ENCODE data around the gene STX10. TPM values are rescaled to one million over a fixed set of nuclear protein-coding genes. Genes with fewer than 3 reads are reported as not detected.
A peak's percentile ranks its signal among the peaks of the same experiment; 100 is the strongest.

Gene STX10
- total RNA-seq, 1 donor from 2014 or later, result 42.9 TPM

GRCh38 chr19:13121551-13122274, 28.5 kb downstream of the STX10 start:
- H3K27ac Mint-ChIP-seq (ENCODE audit: unreplicated experiment), result peak overlapping the region; percentile 53
- TF ChIP-seq, protein P1, sequence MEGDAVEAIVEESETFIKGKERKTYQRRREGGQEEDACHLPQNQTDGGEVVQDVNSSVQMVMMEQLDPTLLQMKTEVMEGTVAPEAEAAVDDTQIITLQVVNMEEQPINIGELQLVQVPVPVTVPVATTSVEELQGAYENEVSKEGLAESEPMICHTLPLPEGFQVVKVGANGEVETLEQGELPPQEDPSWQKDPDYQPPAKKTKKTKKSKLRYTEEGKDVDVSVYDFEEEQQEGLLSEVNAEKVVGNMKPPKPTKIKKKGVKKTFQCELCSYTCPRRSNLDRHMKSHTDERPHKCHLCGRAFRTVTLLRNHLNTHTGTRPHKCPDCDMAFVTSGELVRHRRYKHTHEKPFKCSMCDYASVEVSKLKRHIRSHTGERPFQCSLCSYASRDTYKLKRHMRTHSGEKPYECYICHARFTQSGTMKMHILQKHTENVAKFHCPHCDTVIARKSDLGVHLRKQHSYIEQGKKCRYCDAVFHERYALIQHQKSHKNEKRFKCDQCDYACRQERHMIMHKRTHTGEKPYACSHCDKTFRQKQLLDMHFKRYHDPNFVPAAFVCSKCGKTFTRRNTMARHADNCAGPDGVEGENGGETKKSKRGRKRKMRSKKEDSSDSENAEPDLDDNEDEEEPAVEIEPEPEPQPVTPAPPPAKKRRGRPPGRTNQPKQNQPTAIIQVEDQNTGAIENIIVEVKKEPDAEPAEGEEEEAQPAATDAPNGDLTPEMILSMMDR (IDR thresholded peaks at IDR 0.05), result no peak
- H3K9me3 Mint-ChIP-seq (ENCODE audit: low read depth), result no peaks in the 10 kb centered on the region
- H3K36me3 Mint-ChIP-seq (ENCODE audit: low read depth), result no peaks in the 10 kb centered on the region
- no peak overlapping the region for H3K4me3 Mint-ChIP-seq (ENCODE audit: unreplicated experiment)
- DNase-seq (ENCODE audit: low spot score), result no peak
- peaks cover 44% of the 10 kb centered on the region for H3K4me1 Mint-ChIP-seq (ENCODE audit: low read depth)
- H3K27me3 Mint-ChIP-seq (ENCODE audit: low read depth), result no peaks in the 10 kb centered on the region

DNA sequence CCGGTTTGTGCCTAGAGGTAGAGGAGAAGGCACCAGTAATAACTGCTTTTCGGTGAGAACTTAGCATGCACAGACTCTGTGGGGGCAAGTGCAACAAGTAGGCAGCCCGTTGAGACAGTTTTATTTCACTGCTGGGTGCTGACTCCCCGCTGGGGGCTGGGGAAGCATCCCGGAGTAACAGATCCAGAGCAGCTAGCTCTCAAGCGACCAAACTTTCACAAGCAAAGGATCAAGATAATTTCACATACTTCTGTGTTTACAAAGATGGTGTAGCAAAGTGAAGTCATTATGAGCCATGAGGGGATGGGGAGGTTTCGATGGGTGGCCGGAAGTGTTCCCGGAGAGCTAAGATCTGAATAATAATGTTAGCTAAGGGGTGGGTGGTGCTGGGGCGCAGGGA, 29.4 kb downstream of the STX10 start:
- TF ChIP-seq, protein P1 (IDR thresholded peaks at IDR 0.05), result no peak
- DNase-seq (ENCODE audit: low spot score), result no peak
- Mint-ChIP-seq H3K4me1 (ENCODE audit: low read depth) (peaks cover 52% of the 10 kb centered on the region), H3K4me3 (ENCODE audit: unreplicated experiment) (peak overlapping the region; percentile 42), H3K9me3 (ENCODE audit: low read depth) (no peaks in the 10 kb centered on the region), H3K27me3 (ENCODE audit: low read depth) (no peaks in the 10 kb centered on the region), H3K27ac (ENCODE audit: unreplicated experiment) (peak overlapping the region; percentile 53), H3K36me3 (ENCODE audit: low read depth) (no peaks in the 10 kb centered on the region)

DNA sequence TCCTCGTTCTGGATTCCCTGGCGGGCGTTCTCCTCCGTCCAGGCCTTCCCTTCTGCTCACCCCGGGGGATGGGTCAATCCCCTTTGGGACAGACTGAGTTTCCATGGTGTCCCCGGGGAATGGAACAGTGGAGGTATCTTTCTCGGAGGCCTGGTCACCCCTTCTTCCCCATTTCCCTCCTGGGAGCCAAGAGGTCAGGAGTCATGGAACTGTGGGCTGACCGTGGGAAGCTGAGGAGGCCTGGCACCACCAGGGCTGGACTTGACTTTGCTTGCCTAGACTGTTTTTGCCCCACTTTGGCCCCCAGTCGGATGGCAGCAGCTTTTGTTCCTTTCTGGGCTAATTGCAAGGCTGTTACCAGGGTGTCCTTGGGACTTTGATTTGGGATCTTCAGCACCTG, 30.1 kb downstream of the STX10 start:
- TF ChIP-seq, protein P1 (IDR thresholded peaks at IDR 0.05), result no peak
- DNase-seq (ENCODE audit: low spot score), result no peak
- H3K27me3 Mint-ChIP-seq (ENCODE audit: low read depth), result no peaks in the 10 kb centered on the region
- H3K27ac Mint-ChIP-seq (ENCODE audit: unreplicated experiment), result peak overlapping the region; percentile 60
- peak overlapping the region; percentile 69 for H3K4me3 Mint-ChIP-seq (ENCODE audit: unreplicated experiment)
- no peaks in the 10 kb centered on the region for H3K9me3 Mint-ChIP-seq (ENCODE audit: low read depth)
- peaks cover 60% of the 10 kb centered on the region for H3K4me1 Mint-ChIP-seq (ENCODE audit: low read depth)
- peaks cover 1% of the 10 kb centered on the region for H3K36me3 Mint-ChIP-seq (ENCODE audit: low read depth)

- H3K27me3 Mint-ChIP-seq (ENCODE audit: low read depth), result no peaks in the 10 kb centered on the region
- TF ChIP-seq, protein P1 (IDR thresholded peaks at IDR 0.05), result no peak
Measured at GRCh38 chr19:13119627-13120026, 30.5 kb downstream of the STX10 start.

GRCh38 chr19:13118424-13119193, 31.6 kb downstream of the STX10 start:
- Mint-ChIP-seq H3K27me3 (ENCODE audit: low read depth) (no peaks in the 10 kb centered on the region), H3K36me3 (ENCODE audit: low read depth) (peaks cover 1% of the 10 kb centered on the region), H3K4me3 (ENCODE audit: unreplicated experiment) (peak overlapping the region; percentile 69), H3K9me3 (ENCODE audit: low read depth) (no peaks in the 10 kb centered on the region), H3K27ac (ENCODE audit: unreplicated experiment) (peak overlapping the region; percentile 60), H3K4me1 (ENCODE audit: low read depth) (peaks cover 61% of the 10 kb centered on the region)
- TF ChIP-seq, protein P1 (IDR thresholded peaks at IDR 0.05), result no peak
- no peak for DNase-seq (ENCODE audit: low spot score)

More at GRCh38 chr19:13119627-13120026, 30.5 kb downstream of the STX10 start:
- Mint-ChIP-seq H3K9me3 (ENCODE audit: low read depth) (no peaks in the 10 kb centered on the region), H3K36me3 (ENCODE audit: low read depth) (peaks cover 1% of the 10 kb centered on the region), H3K4me1 (ENCODE audit: low read depth) (peaks cover 61% of the 10 kb centered on the region), H3K4me3 (ENCODE audit: unreplicated experiment) (peak overlapping the region; percentile 69), H3K27ac (ENCODE audit: unreplicated experiment) (peak overlapping the region; percentile 60)
- no peak for DNase-seq (ENCODE audit: low spot score)

All from chondrocyte (in vitro differentiated cells).